ENCODE results near the gene HOXC9.

HOXC9 gene

GRCh38 chr12:53984901-53985691 lies 14.9 kb upstream of the HOXC9 start, which contains the start of gene HOXC10:
Gene HOXC10 (plus strand): TSS chr12:53985146. CDS start chr12:53985260, 114 bp downstream.
- peak; percentile 98 for DNase-seq (ENCODE audit: low read depth)
- H3K4me3 ChIP-seq (ENCODE audit: low read depth, low read length) = peak within 1 kb of the TSS; percentile 75
- TF ChIP-seq POLR2A (IDR thresholded peaks at IDR 0.05; ENCODE audit: extremely low read depth, insufficient read length) (no peak), MYC (IDR thresholded peaks at IDR 0.05; ENCODE audit: low read depth, low read length) (no peak)
- TF ChIP-seq, protein P1, sequence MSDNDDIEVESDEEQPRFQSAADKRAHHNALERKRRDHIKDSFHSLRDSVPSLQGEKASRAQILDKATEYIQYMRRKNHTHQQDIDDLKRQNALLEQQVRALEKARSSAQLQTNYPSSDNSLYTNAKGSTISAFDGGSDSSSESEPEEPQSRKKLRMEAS (IDR thresholded peaks at IDR 0.05; ENCODE audit: low read depth, low read length) = peak; percentile 87
- TF ChIP-seq, protein P2, sequence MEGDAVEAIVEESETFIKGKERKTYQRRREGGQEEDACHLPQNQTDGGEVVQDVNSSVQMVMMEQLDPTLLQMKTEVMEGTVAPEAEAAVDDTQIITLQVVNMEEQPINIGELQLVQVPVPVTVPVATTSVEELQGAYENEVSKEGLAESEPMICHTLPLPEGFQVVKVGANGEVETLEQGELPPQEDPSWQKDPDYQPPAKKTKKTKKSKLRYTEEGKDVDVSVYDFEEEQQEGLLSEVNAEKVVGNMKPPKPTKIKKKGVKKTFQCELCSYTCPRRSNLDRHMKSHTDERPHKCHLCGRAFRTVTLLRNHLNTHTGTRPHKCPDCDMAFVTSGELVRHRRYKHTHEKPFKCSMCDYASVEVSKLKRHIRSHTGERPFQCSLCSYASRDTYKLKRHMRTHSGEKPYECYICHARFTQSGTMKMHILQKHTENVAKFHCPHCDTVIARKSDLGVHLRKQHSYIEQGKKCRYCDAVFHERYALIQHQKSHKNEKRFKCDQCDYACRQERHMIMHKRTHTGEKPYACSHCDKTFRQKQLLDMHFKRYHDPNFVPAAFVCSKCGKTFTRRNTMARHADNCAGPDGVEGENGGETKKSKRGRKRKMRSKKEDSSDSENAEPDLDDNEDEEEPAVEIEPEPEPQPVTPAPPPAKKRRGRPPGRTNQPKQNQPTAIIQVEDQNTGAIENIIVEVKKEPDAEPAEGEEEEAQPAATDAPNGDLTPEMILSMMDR (IDR thresholded peaks at IDR 0.05; ENCODE audit: low read depth, low read length) = peak; percentile 69

DNA sequence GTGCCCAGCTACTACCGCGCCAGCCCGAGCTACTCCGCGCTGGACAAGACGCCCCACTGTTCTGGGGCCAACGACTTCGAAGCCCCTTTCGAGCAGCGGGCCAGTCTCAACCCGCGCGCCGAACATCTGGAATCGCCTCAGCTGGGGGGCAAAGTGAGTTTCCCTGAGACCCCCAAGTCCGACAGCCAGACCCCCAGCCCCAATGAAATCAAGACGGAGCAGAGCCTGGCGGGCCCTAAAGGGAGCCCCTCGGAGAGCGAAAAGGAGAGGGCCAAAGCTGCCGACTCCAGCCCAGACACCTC lies 14.3 kb upstream of the HOXC9 start:
- H3K4me3 ChIP-seq (ENCODE audit: low read depth, low read length) = peak overlapping the region; percentile 75
- TF ChIP-seq POLR2A (IDR thresholded peaks at IDR 0.05; ENCODE audit: extremely low read depth, insufficient read length) (no peak), MYC (IDR thresholded peaks at IDR 0.05; ENCODE audit: low read depth, low read length) (no peak)
- TF ChIP-seq, protein P2 (IDR thresholded peaks at IDR 0.05; ENCODE audit: low read depth, low read length) = no peak
- TF ChIP-seq, protein P1 (IDR thresholded peaks at IDR 0.05; ENCODE audit: low read depth, low read length) = no peak

GRCh38 chr12:53985994-53986685 lies 13.8 kb upstream of the HOXC9 start:
- TF ChIP-seq, protein P1 (IDR thresholded peaks at IDR 0.05; ENCODE audit: low read depth, low read length) = peak; percentile 88
- peak; percentile 87 for TF ChIP-seq MYC (IDR thresholded peaks at IDR 0.05; ENCODE audit: low read depth, low read length)
- peak; percentile 28 for TF ChIP-seq POLR2A (IDR thresholded peaks at IDR 0.05; ENCODE audit: extremely low read depth, insufficient read length)
- TF ChIP-seq, protein P2 (IDR thresholded peaks at IDR 0.05; ENCODE audit: low read depth, low read length) = no peak
- peak overlapping the region; percentile 75 for H3K4me3 ChIP-seq (ENCODE audit: low read depth, low read length)
- peak; percentile 94 for DNase-seq (ENCODE audit: low read depth)

More for the DNA sequence above, 14.3 kb upstream of the HOXC9 start:
- DNase-seq (ENCODE audit: low read depth) = no peak

GRCh38 chr12:53986686-53987483 lies 13.1 kb upstream of the HOXC9 start:
- no peak for DNase-seq (ENCODE audit: low read depth)
- TF ChIP-seq, protein P2 (IDR thresholded peaks at IDR 0.05; ENCODE audit: low read depth, low read length) = no peak
- TF ChIP-seq, protein P1 (IDR thresholded peaks at IDR 0.05; ENCODE audit: low read depth, low read length) = no peak
- no peak for TF ChIP-seq POLR2A (IDR thresholded peaks at IDR 0.05; ENCODE audit: extremely low read depth, insufficient read length)
- no peak for TF ChIP-seq MYC (IDR thresholded peaks at IDR 0.05; ENCODE audit: low read depth, low read length)
- peak overlapping the region; percentile 75 for H3K4me3 ChIP-seq (ENCODE audit: low read depth, low read length)

DNA sequence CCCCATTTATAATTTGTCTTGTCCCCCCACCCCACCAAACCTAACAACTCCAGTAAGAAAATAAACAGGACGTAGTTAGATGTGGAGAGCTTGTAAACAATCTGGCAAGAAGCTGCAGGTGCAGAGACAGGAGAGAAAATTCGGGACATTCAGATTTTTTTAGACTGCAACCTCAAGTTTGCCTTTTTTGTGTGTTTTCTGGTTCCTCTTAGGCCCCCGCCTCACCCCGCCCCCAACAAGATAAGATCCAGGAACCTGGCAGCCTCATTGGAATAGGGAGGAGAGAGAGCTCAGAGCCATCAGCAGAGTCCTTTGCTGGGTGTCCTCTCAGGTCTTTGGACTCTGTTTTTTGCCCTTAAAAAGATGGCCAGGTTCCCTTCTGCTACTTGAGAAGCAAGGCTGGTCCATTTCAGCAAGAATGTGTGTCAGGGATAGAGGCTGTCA lies 12.2 kb upstream of the HOXC9 start:
- no peak overlapping the region for H3K4me3 ChIP-seq (ENCODE audit: low read depth, low read length)
- DNase-seq (ENCODE audit: low read depth) = no peak
- TF ChIP-seq POLR2A (IDR thresholded peaks at IDR 0.05; ENCODE audit: extremely low read depth, insufficient read length) (no peak), MYC (IDR thresholded peaks at IDR 0.05; ENCODE audit: low read depth, low read length) (no peak)
- TF ChIP-seq, protein P1 (IDR thresholded peaks at IDR 0.05; ENCODE audit: low read depth, low read length) = no peak
- TF ChIP-seq, protein P2 (IDR thresholded peaks at IDR 0.05; ENCODE audit: low read depth, low read length) = no peak
